Chondrocyte (in vitro differentiated cells): ENCODE data around the gene VPS13D. TPM values are rescaled to one million over a fixed set of nuclear protein-coding genes. Genes with fewer than 3 reads are reported as not detected.
"Not testable (repeated sequence)": the region's sequence is repeated elsewhere in the genome, so short reads cannot be mapped to it uniquely, and the experiment has no call there.

Experiments
- DNase-seq: peaks from one replicate; pipeline ENCODE4 v3.0.0; 2021; ENCODE audit warnings: mixed read lengths, low spot score
- H3K27ac Mint-ChIP-seq: one replicate; pipeline ENCODE4 v1.8.0; 2021; ENCODE audit warnings: mild to moderate bottlenecking, moderate library complexity, mixed read lengths; ENCODE audit not compliant: unreplicated experiment
- H3K27me3 Mint-ChIP-seq: 2 replicates; pipeline ENCODE4 v1.8.0; 2021; ENCODE audit warnings: low read depth, mixed read lengths
- H3K36me3 Mint-ChIP-seq: 2 replicates; pipeline ENCODE4 v1.8.0; 2021; ENCODE audit warnings: low read depth, mixed read lengths
- H3K4me1 Mint-ChIP-seq: 2 replicates; pipeline ENCODE4 v1.8.0; 2021; ENCODE audit warnings: low read depth, mild to moderate bottlenecking, mixed read lengths
- H3K4me3 Mint-ChIP-seq: one replicate; pipeline ENCODE4 v1.8.0; 2021; ENCODE audit warnings: mild to moderate bottlenecking, moderate library complexity, mixed read lengths; ENCODE audit not compliant: unreplicated experiment
- H3K9me3 Mint-ChIP-seq: 2 replicates; pipeline ENCODE4 v1.8.0; 2021; ENCODE audit warnings: low read depth, mixed read lengths
- CTCF ChIP-seq: fragments of 200-600 bp; sonication (generic); IDR thresholded peaks from 2 replicates; pipeline ENCODE4 v1.5.0; 2021; ENCODE audit warnings: antibody characterized with exemption, mild to moderate bottlenecking, moderate library complexity
- total RNA-seq: library from RNA; stranded (reverse); gene quantifications from 3 replicates; pipeline ENCODE4 v1.2.1, GENCODE V29; 2021

The VPS13D gene
- total RNA-seq, 1 donor from 2014 or later: 40.0 TPM

DNA sequence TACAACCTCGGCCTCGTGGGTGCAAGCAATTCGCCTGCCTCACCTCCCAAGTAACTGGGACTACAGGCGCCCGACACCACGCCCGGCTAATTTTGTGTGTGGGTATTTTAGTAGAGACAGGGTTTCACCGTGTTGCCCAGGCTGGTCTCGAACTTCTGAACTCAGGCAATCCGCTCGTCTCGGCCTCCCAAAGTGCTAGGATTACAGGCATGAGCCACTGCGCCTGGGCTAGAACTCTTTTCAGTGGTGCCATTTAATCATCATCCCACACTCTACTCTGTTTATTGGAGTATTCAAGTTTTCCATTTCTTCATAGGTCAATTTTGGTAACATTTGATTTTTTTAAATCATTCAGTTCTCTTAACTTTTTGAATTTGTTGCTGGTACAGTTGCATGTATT lies 286.9 kb downstream of the VPS13D start:
- Mint-ChIP-seq H3K27me3 (peaks cover 3% of the 10 kb centered on the region), H3K4me3 (no peak overlapping the region), H3K36me3 (peaks cover 7% of the 10 kb centered on the region), H3K27ac (no peak overlapping the region), H3K4me1 (peaks cover 8% of the 10 kb centered on the region), H3K9me3 (no peaks in the 10 kb centered on the region)
- TF ChIP-seq CTCF: no peak
- DNase-seq: no peak

- Mint-ChIP-seq H3K27me3 (peaks cover 3% of the 10 kb centered on the region), H3K4me1 (peaks cover 4% of the 10 kb centered on the region), H3K27ac (no peak overlapping the region), H3K9me3 (no peaks in the 10 kb centered on the region), H3K36me3 (peaks cover 3% of the 10 kb centered on the region), H3K4me3 (no peak overlapping the region)
- no peak for TF ChIP-seq CTCF
- DNase-seq: no peak
These were observed 289.3 kb downstream of the VPS13D start for GRCh38 chr1:12518931-12519692.

DNA sequence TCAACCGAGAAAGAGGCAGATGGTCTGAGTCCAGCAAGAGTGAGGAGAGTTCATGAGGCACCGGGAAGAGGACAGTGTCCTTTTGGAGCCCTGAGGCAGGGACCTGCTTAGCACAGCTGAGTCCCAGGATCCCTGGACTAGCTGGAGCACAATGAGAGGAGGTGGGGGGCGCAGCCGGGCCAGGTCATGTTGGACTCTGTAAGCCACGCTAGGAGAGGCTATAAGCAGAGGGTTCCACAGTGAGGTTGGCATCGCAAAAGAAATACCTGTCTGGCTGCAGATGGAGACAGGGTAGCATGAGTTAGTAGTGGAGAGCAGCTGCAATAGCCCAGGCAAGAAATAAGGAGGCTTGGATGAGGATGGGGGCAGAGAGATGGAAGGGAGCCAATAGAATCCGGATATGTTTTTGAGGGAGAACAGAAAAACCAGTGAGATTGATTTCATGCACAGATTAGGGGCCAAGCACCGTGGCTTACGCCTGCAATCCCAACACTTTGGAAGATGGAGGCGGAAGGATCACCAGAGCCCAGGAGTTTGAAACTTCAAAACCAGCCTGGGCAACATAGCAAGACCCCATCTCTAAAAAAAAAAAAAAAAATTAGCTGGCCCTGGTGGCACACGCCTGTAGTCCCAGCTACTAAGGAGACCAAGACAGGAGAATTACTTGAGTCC lies 290.0 kb downstream of the VPS13D start:
- TF ChIP-seq CTCF: no peak
- Mint-ChIP-seq H3K4me1 (peaks cover 4% of the 10 kb centered on the region), H3K36me3 (no peaks in the 10 kb centered on the region), H3K27ac (no peak overlapping the region), H3K27me3 (peaks cover 3% of the 10 kb centered on the region), H3K9me3 (no peaks in the 10 kb centered on the region), H3K4me3 (no peak overlapping the region)
- DNase-seq: no peak

GRCh38 chr1:12521096-12521495 lies 291.3 kb downstream of the VPS13D start:
- no peaks in the 10 kb centered on the region for H3K9me3 Mint-ChIP-seq
- peaks cover 14% of the 10 kb centered on the region for H3K4me1 Mint-ChIP-seq
- no peak overlapping the region for H3K4me3 Mint-ChIP-seq
- DNase-seq: no peak
- H3K36me3 Mint-ChIP-seq: no peaks in the 10 kb centered on the region
- no peak for TF ChIP-seq CTCF
- H3K27ac Mint-ChIP-seq: no peak overlapping the region
- H3K27me3 Mint-ChIP-seq: peaks cover 3% of the 10 kb centered on the region

- H3K4me3 Mint-ChIP-seq, H3K27me3 Mint-ChIP-seq, H3K36me3 Mint-ChIP-seq, H3K9me3 Mint-ChIP-seq, H3K27ac Mint-ChIP-seq: not testable (repeated sequence)
- H3K4me1 Mint-ChIP-seq: peaks cover 14% of the 10 kb centered on the region
- DNase-seq: peak; percentile 32
These were observed 292.9 kb downstream of the VPS13D start for GRCh38 chr1:12522780-12523179.
